HG03135 (cell line): ENCODE results near the gene ATP6AP2.
"Not testable (repeated sequence)": the region's sequence is repeated elsewhere in the genome, so short reads cannot be mapped to it uniquely, and the experiment has no call there.

Experiments used
- ATAC-seq: cut with Tn5 transposase; IDR thresholded peaks from one replicate; pipeline ENCODE4 v1.9.1; 2021; ENCODE audit warnings: mild to moderate bottlenecking, moderate library complexity; ENCODE audit not compliant: unreplicated experiment

The ATP6AP2 gene

DNA sequence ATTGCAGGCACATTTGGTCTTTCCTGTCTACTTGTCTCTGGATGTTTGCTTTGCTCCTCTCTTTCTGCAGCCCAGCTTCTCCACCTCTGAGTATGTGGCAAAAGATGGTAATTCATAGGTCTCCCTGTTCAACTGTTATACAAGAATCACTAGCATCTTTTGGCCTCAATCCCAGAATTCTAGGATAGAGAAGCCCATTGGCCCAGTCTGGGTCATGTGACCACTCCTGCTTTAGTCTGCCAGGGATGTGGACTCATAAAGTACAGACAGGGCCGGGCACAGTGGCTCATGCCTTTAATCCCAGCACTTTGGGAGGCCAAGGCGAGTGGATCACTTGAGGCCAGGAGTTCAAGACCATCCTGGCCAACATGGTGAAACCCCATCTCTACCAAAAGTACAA lies 5.4 kb upstream of the ATP6AP2 start:
- ATAC-seq = not testable (repeated sequence)

DNA sequence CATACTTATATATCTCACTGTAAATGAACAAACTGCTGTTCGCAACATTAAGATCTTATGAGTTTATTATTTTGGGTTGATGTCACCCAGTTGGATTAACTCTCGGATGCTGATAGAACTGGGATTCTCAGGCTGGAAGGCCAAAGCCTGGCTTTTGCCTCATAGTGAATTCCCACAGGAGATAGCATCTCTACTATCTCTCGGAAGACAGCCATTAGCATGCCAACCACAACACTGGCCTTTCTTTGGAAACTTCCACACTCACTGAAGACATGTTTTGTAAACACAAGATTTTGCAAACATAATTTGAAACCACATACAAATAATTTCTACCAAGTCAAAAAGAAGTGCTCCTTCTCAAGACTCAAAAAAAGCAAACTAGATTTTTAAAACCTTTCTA lies 4.5 kb upstream of the ATP6AP2 start:
- no peak for ATAC-seq

DNA sequence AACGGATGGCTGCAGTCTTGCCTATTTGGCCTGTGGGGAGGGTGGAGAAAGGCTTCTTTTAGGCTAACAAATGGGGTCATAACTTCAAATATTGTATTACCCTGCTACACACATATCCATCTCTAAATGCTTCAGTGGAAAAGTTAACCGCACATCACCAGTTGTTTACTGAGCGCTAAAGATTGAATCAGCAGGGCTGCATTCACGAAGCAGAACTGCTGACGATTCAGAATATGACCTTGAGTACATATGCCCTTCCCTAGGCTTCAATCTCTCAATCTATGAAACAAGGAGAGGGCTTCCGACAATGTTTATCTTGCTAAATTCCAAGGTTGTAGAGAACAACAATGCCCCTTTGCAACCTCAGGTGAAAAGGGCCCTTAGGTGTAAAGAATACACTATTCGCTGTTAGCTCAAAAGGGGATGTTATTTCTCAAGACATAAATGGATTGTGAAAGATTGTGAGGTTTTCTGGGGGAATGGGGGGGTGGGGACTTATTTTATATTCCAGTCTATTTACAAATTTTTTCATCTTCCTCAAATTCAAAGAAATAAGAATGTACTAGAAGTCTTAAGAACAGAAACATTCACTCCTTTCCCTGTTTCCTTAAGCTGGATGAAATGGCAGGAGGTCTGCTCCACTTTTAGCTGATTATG lies 2.6 kb upstream of the ATP6AP2 start:
- ATAC-seq = no peak

DNA sequence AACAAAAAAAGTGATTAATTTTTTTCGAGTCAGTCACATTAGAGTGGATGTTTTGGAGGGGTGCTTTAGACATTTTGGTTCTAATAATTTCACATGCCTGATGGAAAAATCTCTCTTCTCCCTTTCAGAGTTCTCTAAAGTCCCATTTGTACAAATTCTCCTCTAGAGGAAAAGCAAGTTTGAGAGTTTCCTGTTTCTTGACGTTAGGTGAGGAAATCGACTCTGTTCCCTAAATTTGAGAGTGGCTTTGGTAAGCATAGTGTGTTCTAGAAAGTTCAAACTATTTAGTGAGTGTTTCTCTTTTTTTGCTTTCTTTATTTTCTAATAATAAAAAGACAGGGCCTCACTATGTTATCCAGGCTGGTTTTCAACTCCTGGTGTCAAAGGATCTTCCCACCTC lies 1.6 kb upstream of the ATP6AP2 start:
- ATAC-seq = no peak

DNA sequence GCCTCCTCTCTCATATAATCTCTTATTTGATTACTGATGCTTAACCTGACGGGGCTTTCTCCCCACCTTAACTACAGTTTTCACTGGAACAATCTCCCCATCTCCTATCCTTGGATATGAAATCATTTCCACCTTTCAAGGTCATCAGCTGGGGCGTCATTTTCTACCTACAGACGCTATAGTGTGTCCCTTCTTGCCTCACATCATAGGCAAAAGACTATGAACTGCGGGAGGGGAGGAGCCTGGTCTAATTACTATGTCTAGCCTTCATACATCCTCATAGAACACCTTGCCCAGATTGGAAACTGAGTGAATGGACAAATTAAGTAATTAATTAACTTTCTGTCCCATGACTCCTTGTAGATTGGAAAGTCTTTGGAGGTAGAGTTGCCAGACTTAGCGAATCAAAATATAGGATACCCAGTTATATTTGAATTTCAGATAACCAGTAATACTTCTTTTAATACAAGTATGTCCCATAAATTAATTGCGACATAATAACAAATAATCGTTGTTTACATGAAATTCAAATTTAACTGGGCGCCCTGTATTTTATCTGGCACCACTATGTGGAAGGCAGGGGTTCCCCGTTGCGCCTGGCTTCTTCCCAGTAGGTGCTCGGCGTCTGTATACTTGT lies 752 bp upstream of the ATP6AP2 start:
- no peak for ATAC-seq

DNA sequence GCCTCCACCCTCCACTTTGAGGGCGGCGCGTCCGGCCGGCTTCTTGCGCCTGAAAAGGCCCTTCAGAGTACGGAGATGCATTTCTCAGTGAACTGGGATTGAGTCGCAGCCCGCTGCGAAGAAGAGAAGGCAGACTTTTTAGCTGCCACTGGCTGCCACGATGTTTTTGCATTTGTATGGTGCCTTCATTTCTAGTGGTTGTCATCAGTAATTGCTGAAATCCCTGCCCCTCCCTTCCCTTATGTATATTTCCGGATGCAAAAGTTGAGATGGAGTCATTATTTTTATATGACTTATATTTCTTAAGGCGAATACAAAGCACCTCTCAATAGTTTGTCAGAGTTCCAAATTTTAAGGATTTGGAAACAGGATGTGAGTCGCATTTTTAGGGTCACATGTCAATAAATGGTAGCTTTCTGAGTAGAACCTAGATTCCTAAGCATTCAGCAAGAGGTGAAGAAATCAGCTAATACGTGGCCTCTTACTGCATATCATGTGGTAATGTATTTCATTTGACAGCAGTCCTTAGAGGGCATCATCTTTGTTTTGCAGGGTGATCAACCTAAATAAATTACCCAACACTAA lies 658 bp downstream of the ATP6AP2 start:
- ATAC-seq = no peak

DNA sequence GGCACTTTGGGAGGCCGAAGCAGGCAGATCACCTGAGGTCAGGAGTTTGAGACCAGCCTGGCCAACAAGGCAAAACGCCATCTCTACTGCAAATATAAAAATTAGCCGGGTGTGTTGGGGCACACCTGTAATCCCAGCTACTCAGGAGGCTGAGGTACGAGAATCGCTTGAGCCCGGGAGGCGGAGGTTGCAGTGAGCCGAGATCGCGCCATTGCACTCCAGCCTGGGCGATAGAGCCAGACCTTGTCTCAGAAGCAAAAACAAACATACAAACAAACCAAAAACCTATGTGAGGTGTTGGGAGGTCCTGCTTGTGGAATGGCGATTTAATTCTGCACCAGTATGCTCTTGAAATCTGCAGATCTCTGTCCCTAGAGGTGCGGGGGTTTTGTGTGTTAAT lies 1.4 kb downstream of the ATP6AP2 start:
- not testable (repeated sequence) for ATAC-seq

DNA sequence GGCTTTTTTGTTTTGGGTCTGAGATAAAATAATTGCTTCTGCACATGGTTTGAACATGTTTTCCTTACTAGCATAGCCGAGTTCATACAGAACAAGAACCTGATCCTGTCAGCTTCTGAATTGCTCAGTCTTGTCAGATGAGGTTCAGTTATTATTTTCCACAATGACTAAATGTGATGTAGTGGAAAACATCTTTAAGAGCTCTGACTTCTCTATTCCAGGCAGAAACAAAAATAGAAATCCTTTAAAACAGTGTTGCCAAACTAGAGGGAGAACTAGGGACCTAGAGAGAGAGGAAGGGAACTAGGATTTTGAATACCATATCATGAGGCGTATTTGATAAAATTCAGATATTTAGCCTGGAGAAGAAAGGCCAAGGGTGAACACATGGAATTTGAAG lies 2.0 kb downstream of the ATP6AP2 start:
- no peak for ATAC-seq

DNA sequence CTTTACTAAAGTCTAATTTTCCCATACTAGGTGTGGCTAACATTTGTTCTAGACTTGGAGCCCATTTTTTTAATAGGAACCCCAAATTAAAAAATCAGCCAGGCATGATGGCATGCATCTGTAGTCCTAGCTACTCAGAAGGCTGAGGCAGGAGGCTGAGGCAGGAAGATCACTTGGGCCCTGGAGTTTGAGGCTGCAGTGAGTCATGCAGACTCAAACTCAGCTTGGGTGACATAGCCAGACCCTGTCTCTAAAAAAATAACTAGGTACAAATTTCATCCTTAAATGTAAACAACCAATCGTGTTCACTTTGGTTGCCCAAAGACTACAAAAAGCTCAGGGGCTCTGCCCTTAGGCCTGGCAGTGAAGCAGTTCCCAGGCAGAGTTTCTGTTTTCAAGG lies 6.9 kb downstream of the ATP6AP2 start:
- not testable (repeated sequence) for ATAC-seq

DNA sequence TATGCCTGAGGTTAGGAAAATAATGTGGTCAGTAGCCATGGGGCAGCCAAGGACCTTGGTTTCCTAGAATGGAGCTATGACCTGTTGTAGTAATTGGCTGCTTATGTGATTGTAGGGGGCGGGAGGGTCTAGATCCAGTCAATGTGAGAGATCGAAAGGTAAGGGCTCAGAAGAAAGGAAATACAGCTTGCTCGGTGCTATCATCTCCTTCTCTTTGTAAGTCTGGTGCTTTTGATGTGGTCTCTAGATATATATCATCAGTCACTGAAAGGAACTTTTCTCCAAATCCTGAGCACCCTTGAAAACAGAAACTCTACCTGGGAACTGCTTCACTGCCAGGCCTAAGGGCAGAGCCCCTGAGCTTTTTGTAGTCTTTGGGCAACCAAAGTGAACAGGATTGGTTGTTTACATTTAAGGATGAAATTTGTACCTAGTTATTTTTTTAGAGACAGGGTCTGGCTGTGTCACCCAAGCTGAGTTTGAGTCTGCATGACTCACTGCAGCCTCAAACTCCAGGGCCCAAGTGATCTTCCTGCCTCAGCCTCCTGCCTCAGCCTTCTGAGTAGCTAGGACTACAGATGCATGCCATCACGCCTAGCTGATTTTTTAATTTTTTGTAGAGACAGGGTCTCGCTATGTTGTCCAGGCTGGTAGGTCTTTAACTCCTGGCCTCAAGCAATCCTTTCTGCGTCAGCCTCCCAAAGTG lies 9.0 kb downstream of the ATP6AP2 start:
- ATAC-seq = not testable (repeated sequence)

DNA sequence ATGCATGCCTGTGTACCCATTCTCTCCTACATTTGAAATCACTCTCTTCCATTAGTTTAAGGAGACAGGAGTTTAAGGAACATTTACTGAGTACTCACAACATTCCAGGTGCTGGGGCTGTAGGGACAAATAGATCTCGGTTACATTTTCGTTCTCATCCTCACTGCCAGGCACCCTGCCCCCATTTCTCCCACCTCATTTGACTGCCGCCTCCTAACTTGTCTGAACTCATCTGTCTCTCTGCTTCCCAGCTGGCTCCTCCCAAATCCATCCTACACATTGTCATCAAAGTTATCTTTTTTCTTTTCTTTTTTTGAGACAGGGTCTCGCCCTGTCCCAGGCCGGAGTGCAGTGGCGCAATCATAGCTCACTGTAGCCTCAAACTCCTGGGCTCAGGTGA lies 22.7 kb downstream of the ATP6AP2 start:
- ATAC-seq = no peak

DNA sequence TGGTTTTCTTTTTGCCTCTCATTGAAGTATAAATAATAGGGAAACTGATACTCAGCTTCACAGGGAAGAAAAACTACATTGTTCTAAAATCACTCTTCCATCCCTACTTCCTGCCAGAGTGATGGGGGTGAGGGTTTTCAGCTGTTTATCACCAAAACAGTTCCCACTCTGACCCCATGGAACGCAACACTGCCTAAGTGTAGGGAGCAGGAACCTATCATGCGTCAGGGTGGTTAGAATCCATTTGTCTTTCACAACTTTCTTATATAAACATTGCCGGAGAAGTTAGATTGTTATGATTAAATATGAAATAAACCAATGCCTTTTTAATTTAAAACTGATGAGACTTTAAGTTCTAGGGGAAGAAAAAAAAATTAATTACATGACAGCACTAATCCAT lies 26.6 kb downstream of the ATP6AP2 start:
- no peak for ATAC-seq

DNA sequence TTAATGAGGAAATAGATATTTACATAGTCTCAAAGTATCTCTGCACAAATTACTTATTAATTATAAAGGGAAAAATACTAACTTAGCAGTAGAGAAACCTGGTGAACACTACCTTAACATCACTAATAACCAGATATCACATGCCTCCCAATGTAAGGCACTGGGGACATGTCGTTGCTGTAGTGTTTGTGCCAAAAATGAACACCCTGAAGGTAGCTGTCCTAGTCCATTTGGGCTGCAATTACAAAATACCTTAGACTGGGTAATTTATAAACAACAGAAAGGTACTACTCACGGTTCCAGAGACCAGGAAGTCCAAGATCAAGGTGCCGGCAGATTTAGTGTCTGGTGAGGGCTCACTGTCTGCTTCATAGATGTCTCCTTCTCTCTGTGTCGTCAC lies 31.7 kb downstream of the ATP6AP2 start:
- no peak for ATAC-seq

DNA sequence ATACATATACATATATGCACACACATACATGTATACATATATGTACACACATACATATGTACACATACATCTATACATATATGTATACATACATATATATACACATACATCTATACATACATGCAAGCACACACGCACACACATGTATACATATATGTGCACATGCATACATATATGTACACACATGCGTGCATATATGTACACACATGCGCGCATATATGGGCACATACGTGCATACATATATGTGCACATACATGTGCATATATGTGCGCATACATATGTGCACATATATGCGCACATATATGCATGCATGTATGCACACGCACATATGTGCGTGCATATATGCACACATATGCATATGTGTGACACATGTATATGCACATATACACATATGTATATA lies 35.2 kb downstream of the ATP6AP2 start:
- no peak for ATAC-seq

DNA sequence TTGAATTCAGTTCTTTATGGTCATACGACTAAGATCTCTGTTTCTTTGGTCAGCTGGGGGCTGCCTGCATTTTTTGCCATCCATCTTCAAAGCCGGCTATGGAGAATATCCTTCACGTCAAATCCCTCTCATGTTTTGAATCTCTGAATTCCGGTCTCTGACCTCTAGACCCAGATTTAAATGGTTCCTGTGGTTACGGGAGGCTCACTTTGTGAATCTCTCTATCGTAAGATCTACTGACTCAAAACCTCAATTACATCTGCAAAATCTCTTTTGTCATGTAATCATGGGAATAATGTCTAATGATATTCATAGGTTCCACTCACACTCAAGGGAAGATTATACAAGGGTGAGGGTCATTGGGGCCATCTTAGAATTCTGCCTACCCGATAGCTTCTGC lies 36.8 kb downstream of the ATP6AP2 start:
- no peak for ATAC-seq

DNA sequence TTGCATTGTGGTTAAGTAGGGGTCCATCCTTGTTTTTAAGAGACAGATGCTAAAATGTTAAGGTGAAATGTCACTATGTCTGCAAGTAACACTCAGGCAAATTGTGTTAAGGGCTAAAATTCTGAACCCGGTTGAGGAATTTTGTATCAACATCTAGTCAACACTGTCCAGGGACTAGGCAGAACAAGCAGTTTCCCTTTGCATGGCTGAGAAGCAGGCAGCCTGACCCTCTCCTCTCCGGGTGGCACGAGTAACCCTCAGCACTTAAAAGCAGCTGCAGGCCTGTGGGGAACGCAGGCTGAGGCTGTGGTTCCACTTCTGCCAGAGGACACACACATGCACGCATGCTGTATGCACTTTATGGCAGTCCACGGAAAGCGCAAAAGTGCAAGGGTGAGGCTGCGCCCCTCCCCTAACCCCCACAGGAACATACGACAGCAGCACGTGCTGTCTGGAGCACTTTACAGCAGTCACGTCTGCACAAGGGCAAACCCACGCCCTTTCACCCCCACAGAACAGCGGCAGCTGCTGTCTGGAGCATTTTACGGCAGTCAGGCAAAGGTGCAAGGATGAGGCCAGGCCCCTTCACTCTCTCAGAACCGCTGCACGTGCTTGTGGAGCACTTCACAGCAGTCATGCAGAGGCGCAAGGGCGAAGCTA lies 41.8 kb downstream of the ATP6AP2 start:
- ATAC-seq = no peak

DNA sequence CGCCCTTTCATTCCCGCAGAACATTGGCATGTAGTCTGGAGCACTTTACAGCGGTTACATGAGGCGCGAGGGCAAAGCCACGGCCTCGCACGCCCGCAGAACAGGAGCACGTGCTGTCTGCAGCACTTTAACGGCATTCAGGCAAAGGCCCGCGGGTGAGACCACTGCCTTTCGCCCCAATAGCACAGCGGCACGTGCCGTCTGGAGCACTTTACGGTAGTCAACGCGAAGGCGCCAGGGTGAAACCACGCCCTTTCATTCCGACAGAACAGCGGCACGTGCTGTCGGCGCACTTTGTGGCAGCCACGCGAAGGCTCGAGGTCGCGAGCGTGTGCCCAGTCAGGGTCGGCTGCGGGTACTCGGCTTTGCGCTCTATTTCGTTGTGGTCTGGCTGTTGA lies 42.4 kb downstream of the ATP6AP2 start, which contains the start of gene MPC1L:
MPC1L (plus strand) TSS at position 290 of the 398 bp plus-strand sequence. CDS start 138 bp downstream, outside the sequence.
- no peak for ATAC-seq

DNA sequence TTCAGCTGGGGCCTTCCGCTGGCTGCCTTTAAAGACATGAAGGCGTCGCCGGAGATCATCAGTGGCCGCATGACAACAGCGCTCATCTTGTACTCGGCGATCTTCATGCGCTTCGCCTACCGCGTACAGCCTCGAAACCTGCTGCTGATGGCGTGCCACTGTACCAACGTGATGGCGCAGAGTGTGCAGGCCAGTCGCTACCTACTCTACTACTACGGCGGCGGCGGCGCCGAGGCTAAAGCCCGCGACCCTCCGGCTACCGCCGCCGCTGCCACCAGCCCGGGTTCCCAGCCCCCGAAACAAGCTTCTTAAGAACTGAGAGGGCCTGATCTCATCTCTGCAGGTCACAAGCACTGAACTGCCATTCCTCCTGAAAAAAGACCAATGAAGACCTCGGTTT lies 42.9 kb downstream of the ATP6AP2 start:
- no peak for ATAC-seq

DNA sequence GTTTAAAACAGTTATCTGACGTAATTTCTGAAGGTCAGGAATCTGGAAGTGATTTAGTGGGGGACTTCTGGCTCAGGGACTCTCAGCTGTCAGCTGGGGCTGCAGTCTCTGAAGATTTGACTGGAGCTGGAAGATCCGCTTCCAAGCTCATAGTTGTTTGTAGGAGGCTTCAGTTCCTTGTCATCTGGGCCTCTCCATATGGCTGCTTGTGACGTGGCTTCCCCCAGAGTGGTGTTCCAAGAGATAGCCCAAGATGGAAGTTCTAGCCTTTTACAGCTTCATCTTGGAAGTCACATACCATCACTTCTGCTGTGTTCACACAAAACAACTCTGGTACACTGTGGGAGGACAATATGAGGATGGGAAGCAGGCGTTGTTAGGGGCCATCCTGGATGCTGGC lies 44.5 kb downstream of the ATP6AP2 start:
- no peak for ATAC-seq

DNA sequence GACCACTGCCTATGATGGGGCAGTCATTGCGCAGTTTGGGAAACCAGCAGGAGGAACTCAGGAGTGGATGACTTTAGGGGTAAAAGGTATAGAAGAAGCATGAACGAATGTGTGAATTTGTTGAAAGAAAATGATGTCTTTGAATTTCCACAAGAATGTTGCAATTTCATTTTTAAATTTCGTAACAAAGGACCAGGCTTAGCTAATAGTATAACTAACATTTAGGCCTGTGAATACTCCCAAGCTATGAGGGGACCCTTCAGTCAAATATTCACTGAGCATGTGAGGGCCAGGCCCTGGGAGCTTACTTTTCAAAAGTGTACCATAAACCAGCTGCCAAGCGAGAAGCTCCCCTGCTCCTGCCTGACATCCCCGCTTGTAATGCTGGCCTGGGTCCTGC lies 47.7 kb downstream of the ATP6AP2 start:
- no peak for ATAC-seq

DNA sequence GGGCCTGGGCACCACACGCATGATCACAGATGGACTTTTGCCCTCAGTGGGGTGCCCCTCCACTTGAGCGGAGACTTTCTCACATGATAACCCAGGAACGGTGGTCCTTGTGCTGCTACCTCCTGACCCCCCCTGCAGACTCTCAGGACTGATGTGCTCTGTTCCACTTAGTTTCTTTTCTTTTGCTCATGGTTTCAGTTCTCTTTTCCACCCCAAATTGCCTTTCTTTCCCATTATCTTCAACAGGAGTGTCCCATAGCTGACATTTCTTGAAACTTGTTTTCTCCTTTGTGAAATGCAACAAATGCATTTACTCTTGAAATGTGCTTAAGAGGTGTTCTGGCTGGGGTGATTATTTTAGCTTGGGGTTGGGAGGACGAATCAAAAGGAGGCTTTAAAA lies 51.4 kb downstream of the ATP6AP2 start:
- no peak for ATAC-seq
